Measurements from ENCODE around the gene GTF2F1.

- TF ChIP-seq EZH2 (IDR thresholded peaks at IDR 0.05; ENCODE audit: borderline replicate concordance, low read length): no peak
- TF ChIP-seq, protein P1, sequence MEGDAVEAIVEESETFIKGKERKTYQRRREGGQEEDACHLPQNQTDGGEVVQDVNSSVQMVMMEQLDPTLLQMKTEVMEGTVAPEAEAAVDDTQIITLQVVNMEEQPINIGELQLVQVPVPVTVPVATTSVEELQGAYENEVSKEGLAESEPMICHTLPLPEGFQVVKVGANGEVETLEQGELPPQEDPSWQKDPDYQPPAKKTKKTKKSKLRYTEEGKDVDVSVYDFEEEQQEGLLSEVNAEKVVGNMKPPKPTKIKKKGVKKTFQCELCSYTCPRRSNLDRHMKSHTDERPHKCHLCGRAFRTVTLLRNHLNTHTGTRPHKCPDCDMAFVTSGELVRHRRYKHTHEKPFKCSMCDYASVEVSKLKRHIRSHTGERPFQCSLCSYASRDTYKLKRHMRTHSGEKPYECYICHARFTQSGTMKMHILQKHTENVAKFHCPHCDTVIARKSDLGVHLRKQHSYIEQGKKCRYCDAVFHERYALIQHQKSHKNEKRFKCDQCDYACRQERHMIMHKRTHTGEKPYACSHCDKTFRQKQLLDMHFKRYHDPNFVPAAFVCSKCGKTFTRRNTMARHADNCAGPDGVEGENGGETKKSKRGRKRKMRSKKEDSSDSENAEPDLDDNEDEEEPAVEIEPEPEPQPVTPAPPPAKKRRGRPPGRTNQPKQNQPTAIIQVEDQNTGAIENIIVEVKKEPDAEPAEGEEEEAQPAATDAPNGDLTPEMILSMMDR (IDR thresholded peaks at IDR 0.05; ENCODE audit: low read length): no peak
Observed at GRCh38 chr19:6393983-6394412, 1.0 kb upstream of the GTF2F1 start.

Measured in OCI-LY1 (cell line).